CD4-positive, alpha-beta T cell treated with Interleukin-21 for 1 hour (primary cell): ENCODE data around the gene SEMA3F.
A peak's percentile ranks its signal among the peaks of the same experiment; 100 is the strongest.

Experiments used
- DNase-seq: peaks from one replicate; pipeline ENCODE4 v3.0.0-alpha.2; 2020

The SEMA3F gene

GRCh38 chr3:50154840-50155490 lies at the start of gene SEMA3F:
SEMA3F (plus strand) TSS chr3:50155324; CDS start chr3:50159623, 4,299 bp downstream.
- peak; percentile 74 for DNase-seq

GRCh38 chr3:50111757-50112156 lies 43.4 kb upstream of the SEMA3F start:
- DNase-seq = no peak

DNA sequence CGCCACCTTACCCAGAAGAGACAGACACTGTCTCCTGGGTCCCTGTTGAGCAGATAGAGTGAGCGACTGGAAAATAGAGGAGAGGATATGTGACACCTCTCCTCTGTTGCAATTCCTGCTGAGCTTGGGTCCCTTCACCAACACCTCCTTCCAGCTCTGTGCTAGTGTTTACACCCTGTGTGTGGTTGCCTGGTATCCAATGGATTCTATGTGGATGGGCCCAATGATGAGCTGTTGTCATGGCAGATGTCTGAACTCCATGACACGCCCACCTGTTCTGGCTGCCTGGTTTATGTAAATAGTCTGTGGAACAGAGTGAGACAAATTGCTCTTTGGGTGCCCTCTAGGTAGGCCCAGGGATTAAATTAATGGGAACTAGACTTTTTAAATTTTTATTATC lies 42.7 kb upstream of the SEMA3F start:
- no peak for DNase-seq

DNA sequence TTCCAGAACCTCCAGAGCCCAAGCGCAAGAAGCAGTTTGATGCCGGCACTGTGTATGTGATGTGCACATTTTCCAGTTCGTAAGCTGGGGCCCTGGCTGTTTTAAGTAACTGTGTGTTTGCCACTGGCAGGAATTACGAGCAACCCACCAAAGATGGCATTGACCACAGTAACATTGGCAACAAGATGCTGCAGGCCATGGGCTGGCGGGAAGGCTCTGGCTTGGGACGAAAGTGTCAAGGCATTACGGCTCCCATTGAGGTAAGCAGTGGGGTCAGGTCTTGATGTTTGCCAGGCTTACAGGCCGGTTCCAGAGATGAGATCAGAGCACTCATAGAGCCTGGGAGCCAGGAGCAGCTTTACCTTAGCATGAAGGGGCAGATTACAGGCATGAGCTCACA lies 38.0 kb upstream of the SEMA3F start:
- DNase-seq = no peak

GRCh38 chr3:50118237-50118636 lies 36.9 kb upstream of the SEMA3F start:
- DNase-seq = no peak

DNA sequence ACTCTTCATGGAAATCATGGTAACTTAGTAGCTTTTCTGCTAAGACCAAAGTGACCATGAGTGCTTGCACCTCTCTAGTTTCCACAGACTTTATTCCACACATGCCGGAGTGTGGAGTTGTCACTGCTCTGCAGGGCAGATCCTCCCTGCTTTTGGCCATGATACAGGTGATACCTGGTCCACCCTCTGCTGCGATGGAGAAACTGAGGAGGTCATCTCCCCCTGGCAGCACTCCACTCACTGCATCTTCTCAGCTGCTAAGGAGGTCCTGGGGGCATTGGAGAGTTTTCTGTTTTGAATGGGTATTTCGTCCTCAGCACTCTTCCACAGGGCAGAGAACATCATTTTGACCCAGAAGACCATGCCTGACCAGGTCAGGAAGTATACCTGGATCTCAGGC lies 35.3 kb upstream of the SEMA3F start:
- no peak for DNase-seq

GRCh38 chr3:50120364-50121071 lies 34.6 kb upstream of the SEMA3F start:
- DNase-seq = no peak

- DNase-seq = peak; percentile 70
Observed at GRCh38 chr3:50121072-50122032, 33.8 kb upstream of the SEMA3F start.

GRCh38 chr3:50122071-50122470 lies 33.1 kb upstream of the SEMA3F start:
- DNase-seq = no peak

DNA sequence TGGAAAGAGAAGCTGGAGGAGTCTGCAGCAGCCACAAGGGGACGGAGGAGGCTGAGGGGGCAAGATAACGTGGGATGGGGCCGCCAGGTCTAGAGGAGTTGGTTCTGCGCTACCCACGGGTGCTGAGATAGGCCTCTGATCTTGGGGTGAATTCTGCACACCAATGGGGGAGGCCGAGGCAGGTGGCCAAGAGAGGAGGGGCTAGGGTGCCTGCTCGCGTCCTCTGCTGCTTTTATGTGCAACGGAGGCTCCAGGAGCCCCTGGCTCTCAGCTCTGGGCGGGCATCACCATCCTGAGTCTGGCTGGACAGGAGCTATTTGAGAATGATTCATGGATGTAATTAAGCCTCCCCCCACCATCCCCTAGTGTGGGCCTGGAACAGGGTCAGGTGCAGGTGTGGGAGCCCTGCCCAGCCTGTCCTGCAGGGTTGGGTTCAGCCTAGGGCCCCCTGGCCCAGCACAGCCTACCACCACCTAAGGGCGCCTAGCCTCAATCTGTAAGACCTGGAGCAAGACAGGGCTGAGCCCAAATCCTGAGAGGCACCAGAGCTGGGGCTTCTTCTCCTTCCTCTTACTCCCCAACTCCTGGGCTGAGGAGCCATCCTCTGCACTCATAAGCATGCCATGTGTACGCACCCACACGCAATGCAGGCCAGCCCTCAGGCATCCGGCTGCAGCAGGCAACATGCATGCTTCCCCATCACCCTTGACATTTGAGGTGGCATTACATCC lies 32.3 kb upstream of the SEMA3F start:
- DNase-seq = no peak

DNA sequence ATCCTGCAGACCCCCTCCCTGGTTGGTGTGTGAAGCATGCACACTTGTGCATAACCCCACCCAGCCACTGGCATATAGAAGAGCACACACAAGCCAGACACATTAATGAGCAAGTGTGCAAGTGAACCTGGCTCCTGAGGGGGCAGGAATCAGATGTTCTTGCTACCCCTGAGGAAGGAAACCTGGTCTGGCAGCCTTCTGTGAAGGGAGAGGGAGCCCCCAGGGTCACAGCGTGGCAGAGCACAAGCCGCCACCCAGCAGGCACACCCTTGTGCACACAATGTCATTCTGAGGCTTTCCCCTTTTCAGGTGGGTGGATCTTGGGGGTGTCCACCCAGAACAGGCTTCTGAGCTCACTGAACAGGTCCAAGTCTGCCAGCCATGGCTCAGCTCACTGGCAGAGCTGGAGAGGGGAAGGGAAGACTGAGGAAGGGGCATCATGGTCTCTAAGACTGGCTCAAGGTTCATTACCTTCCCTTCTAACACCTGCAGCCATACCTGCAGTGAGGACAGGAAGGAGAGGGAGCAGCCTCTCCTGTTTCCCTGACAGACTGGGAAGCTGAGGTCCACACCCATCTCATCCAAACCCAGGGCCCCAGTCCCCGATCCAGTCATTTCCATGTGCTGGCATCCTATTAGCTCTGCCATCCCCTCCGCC lies 31.6 kb upstream of the SEMA3F start:
- no peak for DNase-seq

GRCh38 chr3:50124052-50124799 lies 30.9 kb upstream of the SEMA3F start:
- DNase-seq = no peak

DNA sequence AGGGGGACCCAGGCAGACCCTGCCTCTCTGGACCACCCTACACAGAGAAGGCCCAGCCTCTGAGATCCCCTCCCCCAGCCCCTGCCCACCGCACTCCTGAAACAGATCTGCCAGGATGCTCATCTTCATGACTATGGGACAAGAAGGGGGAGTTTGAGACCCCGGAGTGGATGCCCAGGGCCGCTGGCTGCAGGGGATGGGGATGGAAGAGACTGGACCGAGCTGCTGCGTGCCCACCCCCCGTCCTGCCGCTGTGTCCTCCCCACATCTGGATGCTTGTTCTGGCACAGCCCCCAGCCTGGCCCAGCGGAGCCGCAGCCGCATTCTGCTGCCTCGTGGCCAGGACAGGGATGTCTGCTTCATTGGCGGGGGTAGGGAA lies 30.3 kb upstream of the SEMA3F start:
- no peak for DNase-seq

- no peak for DNase-seq
Observed at GRCh38 chr3:50125541-50126286, 29.4 kb upstream of the SEMA3F start.

GRCh38 chr3:50126287-50127211 lies 28.6 kb upstream of the SEMA3F start:
- no peak for DNase-seq

- DNase-seq = no peak
Observed at GRCh38 chr3:50127251-50127691, 27.9 kb upstream of the SEMA3F start.

DNA sequence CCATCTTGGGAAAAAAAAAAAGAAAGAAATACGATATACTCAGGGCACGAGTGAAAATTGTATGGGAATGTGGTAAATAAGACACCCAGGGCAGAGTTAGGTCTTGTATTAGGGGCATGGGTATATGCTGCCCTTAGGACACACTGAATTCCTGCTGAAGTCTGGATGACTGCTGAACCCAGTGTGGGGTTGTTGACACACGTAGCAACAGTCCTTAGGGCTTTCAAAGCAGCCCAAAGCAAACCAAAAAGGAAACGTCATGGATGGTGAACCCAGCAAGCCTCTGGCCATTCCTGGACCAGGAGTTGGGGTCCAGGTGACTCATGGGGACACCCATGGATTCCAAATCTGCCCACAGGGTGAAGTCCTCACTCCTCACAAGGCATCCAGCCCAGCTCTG lies 27.1 kb upstream of the SEMA3F start:
- DNase-seq = no peak

- no peak for DNase-seq
Observed at GRCh38 chr3:50130436-50130835, 24.7 kb upstream of the SEMA3F start.
